Measurements from ENCODE around the gene ASIC1.
"Not testable (repeated sequence)": the region's sequence is repeated elsewhere in the genome, so short reads cannot be mapped to it uniquely, and the experiment has no call there.

Gene ASIC1
- total RNA-seq: 1.3 reads per million

DNA sequence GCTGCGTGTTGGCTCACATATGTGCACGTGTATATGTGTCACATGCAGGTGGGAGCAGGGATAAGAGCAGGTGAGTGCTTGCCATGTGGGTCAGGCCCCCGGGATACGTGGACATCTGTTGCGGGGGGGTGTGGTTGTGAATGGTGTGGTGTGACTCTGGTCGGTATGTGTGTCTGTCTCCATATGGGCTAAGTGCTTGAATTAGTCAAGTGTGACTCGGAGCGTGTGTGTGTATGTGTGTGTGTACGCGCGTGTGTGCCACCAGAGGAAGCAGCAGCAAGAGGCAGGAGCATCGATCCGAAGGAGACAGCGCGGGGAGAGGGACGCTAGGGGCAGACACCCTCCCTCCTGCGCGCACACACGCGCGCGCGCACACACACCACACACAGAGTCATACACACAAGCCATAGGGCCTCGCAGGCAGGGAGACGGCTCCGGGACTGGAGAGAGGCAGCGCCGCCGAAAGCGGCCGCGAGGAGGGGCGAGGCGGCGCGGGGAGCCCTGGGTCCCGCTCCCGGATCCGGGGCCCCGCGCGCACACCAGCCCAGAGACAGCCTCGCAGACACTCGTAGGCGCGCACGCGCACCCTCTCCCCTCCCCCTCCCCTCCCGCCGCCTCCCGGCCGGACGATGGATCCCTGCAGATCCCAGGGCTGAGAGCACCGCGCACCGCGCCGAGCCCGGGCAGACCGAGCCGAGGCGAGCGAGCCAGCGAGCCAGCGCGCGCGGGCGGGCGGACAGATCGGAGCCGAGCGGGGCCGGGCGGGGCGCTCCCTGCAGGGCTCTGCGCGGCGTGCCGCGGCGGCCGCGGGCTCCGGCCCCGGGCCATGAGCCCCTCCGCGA, at the start of gene ASIC1:
TSS of gene ASIC1 (plus strand) at position 597 of the 842 bp plus-strand sequence. CDS start 1,171 bp downstream, outside the sequence.
- no peak for DNase-seq

DNA sequence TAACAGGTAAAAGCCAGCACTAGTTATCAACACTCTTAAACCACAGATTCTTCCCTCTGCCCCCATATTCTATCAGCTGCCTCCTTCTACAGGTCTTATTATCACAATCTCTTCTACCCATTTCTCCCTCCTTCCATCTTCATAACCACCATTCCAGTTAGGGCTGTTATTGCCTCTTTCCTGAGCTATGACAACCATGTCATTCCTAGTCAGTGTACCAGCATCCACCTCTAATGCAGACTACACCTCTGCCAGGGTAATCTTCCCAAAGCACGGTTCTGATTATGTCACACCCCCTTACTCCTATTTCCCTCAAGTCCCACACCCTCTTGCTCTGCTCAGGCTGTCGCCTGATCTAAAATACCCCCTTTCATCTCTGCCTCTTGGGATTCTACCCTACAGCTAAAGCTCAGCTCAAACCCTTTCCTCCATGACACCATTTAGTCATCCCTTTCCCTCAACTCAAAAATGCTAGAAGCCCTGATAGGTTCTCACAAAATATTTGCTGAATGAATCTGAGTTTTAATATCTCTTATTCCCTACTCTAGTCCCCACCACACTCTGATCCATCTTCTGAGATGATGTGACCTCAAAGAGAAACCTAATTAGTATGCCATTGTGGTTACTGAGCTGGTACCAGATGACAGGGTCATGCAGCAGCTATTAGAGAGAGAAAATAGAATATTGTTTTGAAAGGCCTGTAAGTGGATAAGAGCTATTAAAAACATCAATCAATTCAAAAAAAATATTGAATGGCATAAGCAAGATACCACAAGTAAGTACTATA, 43.8 kb upstream of the ASIC1 start:
- no peak for DNase-seq

DNA sequence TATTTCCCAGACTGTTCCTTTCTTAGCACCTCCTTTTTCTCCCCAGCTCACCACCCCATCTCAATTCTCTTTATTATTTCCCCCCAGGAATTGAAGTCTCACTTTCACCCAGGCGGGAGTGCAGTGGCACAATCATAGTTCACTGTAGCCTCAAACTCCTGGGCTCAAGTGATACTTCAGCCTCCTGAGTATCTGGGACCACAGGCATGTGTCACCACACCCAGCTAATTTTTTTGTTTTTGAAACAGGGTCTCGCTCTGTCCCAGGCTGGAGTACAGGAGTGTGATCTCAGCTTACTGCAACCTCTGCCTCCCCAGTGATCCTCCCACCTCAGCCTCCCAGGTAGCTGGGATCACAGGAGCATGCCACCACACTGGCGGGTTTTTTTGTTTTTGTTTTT, 43.1 kb upstream of the ASIC1 start:
- DNase-seq: no peak

DNA sequence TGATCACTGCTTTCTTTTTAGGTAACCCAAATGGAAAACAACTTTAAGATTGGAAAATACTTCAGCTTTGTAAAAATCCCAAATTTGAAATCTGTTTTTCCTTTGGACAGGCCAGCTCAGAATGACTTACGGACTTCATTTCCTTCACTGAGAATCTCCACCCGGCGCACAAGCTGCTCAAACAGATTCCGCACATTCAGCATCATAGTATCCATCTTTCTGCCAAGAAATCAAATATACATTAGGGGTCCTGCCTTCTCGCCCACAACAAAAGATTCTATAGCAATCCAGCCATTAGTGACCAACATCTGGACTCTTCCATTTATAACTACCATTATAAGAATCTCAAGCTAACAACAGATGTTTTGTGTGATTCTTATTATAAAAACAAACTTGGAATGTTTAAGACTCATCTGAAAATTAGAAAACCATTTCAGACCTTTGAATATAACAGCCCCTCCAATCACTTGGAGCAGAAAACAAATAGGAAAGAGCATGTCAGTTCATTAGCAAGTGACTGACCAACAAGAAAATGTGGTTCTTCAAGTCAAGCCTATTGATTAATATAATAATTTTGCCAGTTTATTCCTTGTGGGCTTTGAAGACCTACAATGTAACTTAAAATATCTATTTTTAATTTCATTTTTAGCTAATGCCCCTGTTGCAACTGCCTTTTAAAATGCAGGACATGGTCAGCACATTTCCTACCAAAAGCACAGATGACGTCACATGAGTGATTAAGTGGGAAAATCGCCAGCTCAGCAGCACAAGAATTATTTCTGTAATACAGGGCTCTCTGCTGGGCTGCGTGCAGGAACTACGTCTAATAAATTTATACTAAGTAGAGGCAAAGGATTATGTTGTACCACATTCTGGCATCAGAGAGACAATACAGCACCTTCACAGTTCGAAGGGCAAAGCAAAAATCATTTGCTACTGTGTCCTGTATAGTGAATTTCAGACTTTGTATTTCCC, 40.6 kb upstream of the ASIC1 start:
- DNase-seq: no peak

DNA sequence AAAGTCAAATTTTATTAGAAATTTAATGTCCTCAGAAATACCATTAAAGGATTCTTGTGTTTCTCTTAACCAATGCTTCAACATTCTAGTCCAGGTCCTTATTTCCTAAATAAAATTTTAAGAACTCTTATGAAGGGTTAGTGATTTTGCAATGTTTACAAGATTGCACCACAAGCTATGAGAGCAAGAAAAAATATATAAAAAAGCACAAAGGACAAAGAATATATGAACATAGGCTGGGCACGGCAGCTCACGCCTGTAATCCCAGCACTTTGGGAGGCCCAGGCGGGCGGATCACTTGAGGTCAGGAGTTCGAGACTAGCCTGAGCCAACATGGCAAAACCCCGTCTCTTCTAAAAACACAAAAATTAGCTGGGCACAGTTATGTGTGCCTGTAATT, 39.8 kb upstream of the ASIC1 start:
- DNase-seq: no peak

GRCh38 chr12:50018154-50018553, 39.2 kb upstream of the ASIC1 start:
- no peak for DNase-seq

GRCh38 chr12:50018968-50019367, 38.4 kb upstream of the ASIC1 start:
- DNase-seq: no peak

DNA sequence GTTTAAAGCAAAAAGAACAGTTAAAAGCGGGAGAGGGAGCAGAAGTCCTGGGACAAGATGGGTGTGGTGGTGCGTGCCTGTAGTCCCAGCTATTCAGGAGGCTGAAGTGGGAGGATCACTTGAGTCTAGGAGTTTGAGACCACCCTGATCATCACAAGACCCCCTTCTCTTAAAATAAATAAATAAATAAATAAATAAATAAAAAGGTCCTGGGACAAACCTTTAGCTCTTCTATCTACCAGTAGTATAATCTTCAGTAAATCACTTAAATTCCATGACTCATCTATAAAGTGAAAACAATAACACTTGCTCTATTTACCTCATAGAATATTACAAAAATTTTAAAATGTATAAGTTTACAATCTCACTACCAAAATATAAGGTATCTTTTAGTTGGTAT, 37.9 kb upstream of the ASIC1 start:
- DNase-seq: no peak

- no peak for DNase-seq
Observed at GRCh38 chr12:50021031-50021430, 36.4 kb upstream of the ASIC1 start.

DNA sequence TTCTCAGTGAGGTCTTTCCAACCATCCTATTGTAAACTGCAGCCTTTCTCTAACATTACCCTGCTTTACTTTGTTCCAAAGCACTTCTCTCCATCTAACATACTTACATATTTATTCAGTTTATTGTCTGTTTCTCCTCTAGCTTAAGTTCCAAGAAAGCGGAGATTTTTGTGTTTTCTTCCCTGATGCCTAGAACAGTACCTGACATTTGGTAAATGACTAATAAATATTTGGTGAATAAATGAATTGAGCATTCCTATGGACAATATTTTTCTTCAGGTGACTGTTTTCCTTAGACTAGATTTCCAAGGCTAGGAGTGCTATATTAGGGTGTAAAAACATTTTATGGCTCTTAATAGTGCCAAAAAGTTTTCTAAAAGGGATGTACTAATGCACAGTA, 34.5 kb upstream of the ASIC1 start:
- DNase-seq: no peak

GRCh38 chr12:50024227-50024626, 33.2 kb upstream of the ASIC1 start:
- no peak for DNase-seq

- DNase-seq: no peak
Observed at GRCh38 chr12:50024805-50025186, 32.6 kb upstream of the ASIC1 start.

DNA sequence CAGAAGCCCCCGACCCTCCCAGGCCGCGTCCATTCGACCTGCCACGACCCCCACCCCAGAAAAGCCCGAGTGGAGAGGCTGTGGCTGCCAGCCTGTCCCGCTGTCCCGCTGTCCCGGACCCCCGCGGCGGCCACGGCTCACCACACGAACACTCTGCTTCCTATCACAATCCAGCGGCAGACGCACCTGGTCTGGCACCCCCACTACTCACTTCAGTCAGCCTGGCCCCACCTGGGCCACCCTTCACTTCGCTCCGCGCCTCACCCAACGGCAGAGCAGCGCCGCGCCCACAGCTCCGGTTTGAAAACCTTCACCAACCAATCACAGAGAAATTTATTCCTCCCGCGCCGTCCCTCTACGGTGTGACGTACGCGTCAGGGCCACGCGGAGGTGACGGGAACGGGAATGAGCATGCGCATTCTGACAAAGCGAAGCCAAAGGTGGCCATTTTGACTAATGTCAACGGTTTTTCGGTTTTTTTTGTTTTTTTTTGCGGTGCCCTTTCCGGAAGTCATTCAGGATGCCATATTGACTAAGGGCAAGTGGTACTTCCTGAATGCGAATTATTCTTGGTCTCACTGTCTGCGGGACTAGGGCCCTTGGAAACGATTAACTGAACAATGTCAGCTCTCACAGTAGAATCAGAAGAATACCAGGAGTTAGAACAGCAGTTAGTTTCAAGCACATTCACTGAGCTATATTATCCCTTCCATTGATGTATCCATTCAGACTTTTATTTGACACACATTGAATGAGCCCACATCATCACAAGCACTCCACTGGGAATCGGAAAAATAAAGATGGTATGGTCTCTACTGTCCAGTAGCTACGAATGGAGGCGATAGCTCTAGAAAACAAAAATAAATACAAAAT, 32.0 kb upstream of the ASIC1 start, which contains the start of gene RACGAP1:
TSS of gene RACGAP1 (minus strand) at position 308 of the 873 bp plus-strand sequence. CDS start 8,779 bp downstream, outside the sequence.
- DNase-seq: peak; percentile 93

DNA sequence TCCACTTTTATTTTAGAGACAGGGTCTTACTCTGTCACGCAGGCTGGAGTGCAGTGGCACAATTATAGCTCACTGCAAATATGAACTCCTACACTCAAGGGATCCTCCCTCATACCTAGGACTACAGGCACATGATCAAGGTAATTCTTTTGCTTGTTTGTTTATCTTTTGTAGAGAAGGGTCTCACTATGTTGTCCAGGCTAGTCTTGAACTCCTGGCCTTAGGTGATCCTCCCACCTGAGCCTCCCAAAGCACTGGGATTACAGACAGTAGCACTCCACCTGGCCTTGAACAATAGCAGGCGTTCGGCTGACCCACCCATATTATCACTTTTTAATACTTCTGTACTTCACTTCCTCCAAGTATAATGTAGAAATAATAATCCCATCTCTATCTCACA, 30.7 kb upstream of the ASIC1 start:
- DNase-seq: no peak

GRCh38 chr12:50030449-50030848, 26.9 kb upstream of the ASIC1 start:
- DNase-seq: not testable (repeated sequence)

DNA sequence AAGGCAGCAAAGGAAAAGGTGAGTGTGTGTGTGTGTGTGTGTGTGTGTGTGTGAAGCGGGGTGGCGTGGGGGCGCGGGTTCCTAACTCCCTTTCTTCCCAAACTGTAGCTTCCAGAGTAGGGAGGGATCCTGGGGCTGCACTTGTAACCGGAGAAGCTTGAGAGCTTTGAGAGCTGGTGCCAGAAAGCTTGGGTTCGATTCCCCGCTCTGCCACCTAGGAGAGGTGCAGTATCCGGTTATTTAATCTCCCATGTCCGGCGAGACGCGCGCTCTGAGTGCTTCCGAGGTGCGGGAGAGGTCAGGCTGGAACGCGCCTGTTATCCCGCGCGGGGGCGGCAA, 24.9 kb upstream of the ASIC1 start:
- DNase-seq: no peak

GRCh38 chr12:50032854-50033581, 24.4 kb upstream of the ASIC1 start:
- DNase-seq: no peak

DNA sequence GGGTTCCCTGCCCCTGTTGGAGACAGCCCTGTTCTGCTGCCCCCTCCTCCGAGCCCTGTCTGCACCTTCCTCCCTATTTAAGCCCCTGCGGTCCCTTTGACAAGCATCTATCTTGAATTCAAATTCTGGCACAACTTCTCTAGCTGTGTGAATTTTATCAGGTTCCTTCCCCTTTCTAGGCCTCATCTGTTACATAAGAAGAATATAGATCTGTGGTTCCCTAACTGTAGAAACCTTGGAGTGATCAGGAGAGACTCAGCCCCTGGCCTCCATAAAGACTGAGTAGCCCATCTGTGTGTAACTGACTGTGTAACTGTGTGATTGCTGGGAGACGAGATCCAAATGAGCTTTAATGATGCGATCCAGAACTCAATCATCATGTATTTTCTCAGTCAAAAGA, 19.1 kb upstream of the ASIC1 start:
- DNase-seq: no peak

GRCh38 chr12:50039151-50039835, 18.1 kb upstream of the ASIC1 start:
- DNase-seq: peak; percentile 78

- DNase-seq: no peak
Observed at GRCh38 chr12:50040657-50041056, 16.7 kb upstream of the ASIC1 start.

Data from effector CD4-positive, alpha-beta T cell (primary cell).